ENCODE results near the gene CD200R1L.

Gene CD200R1L

GRCh38 chr3:112786002-112786590, 60.6 kb downstream of the CD200R1L start:
- Mint-ChIP-seq H3K9me3 (no peaks in the 10 kb centered on the region), H3K27ac (no peak overlapping the region), H3K27me3 (no peaks in the 10 kb centered on the region), H3K36me3 (no peaks in the 10 kb centered on the region), H3K4me1 (peaks cover under 1% of the 10 kb centered on the region), H3K4me3 (no peak overlapping the region)
- no peak for ATAC-seq

GRCh38 chr3:112785321-112786001, 61.2 kb downstream of the CD200R1L start:
- Mint-ChIP-seq H3K9me3 (no peaks in the 10 kb centered on the region), H3K27me3 (no peaks in the 10 kb centered on the region), H3K27ac (no peak overlapping the region), H3K4me1 (peaks cover 7% of the 10 kb centered on the region), H3K36me3 (no peaks in the 10 kb centered on the region), H3K4me3 (no peak overlapping the region)
- no peak for ATAC-seq

GRCh38 chr3:112782491-112782890, 64.2 kb downstream of the CD200R1L start:
- Mint-ChIP-seq H3K4me1 (peaks cover 20% of the 10 kb centered on the region), H3K27me3 (no peaks in the 10 kb centered on the region), H3K36me3 (no peaks in the 10 kb centered on the region), H3K9me3 (no peaks in the 10 kb centered on the region), H3K4me3 (no peak overlapping the region), H3K27ac (no peak overlapping the region)
- no peak for ATAC-seq

DNA sequence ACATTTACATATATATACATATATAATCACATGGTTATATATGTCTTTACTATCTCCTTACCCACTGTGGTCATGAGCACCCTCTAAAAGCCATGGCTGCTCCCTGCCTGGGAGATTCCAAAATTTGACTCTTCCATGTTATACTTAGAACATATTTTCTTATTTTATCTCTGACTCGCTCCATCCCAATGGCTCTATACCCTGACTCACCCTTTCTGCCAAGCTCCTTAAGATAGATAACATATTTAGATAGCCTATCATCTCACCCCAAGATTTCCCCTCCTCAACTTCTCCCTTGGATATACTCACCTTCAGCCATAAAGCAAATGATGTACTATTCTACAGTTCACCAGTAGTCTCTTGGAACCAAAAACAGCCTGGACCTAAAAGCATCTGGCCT, 65.1 kb downstream of the CD200R1L start:
- H3K27ac Mint-ChIP-seq = no peak overlapping the region
- ATAC-seq = no peak

DNA sequence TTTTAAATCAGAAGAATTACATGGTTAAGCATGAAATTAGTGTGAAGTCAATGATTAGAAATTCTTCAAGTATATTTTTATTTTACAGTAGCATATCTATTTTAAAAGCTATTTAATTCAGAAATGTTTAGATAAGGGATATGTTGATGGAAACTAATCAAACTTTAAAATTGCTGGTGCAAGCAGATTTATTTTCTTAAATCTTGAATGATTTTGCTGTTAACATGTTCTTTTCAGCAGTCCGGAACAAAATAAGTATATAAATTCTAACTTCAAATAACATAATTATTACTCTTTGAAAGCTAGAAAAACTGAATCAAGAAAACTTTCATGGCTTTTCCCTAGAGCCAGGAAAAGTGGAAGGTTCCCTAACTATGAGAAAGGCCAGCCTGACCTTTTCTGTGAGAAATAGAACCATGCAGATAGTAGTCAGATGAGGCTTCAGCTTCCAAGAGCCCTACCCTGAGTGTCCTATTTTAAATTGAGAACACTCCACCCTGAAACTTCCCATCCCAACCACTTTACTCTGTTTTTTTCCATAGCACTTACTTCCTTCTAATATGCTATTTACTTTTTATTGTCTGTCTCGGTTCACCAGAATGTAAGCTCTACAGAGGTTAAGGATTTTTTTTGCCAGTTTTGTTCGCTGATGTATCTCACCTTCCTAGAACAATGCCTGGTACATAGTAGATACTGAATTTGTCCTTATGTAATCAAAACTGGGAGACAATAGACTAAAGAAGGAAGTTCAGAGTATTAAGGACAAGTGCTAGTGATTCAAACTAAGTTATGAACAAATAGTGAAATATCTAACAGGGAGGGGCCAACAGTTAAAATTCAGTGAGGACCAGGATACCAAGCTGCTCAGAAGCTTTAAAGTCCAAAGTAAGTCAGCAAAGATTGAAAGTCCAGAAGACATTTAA, 66.8 kb downstream of the CD200R1L start:
- Mint-ChIP-seq H3K9me3 (no peaks in the 10 kb centered on the region), H3K4me1 (peaks cover 31% of the 10 kb centered on the region), H3K27ac (no peak overlapping the region), H3K27me3 (no peaks in the 10 kb centered on the region), H3K4me3 (no peak overlapping the region), H3K36me3 (no peaks in the 10 kb centered on the region)
- no peak for ATAC-seq

More for the DNA sequence above, 65.1 kb downstream of the CD200R1L start:
- Mint-ChIP-seq H3K4me3 (no peak overlapping the region), H3K4me1 (peaks cover 20% of the 10 kb centered on the region), H3K9me3 (no peaks in the 10 kb centered on the region), H3K27me3 (no peaks in the 10 kb centered on the region), H3K36me3 (no peaks in the 10 kb centered on the region)

GRCh38 chr3:112779011-112779410, 67.7 kb downstream of the CD200R1L start:
- no peaks in the 10 kb centered on the region for H3K27me3 Mint-ChIP-seq
- ATAC-seq = no peak
- no peaks in the 10 kb centered on the region for H3K9me3 Mint-ChIP-seq
- H3K4me1 Mint-ChIP-seq = peaks cover 39% of the 10 kb centered on the region
- no peak overlapping the region for H3K27ac Mint-ChIP-seq
- no peaks in the 10 kb centered on the region for H3K36me3 Mint-ChIP-seq
- no peak overlapping the region for H3K4me3 Mint-ChIP-seq

DNA sequence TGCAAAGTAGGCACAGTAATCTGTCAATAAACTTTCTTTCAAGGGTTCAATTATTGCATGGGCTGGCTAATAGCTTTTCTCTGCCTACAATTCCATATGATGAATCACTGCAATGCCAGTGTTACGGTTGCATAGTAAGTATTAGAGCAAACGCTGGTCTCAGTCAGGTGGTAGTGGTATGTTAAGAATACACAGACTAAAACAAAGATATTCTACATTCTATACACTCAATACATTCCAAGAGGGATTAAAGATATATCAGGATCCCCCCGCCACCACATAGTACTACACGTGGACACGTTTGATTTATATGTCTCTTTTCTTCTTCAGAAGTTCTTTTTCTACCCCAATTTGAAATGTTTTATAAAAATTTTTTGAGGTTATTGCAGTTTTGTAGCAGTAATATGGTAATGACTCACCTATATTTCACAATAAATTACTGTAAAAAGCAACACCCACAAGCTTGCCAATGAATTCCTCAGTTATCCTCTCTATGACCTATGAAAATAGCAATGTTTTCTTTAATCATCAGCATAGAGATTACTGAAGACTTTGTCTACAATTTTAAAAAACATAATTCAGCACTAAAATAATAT, 68.2 kb downstream of the CD200R1L start:
- no peaks in the 10 kb centered on the region for H3K36me3 Mint-ChIP-seq
- H3K4me1 Mint-ChIP-seq = peaks cover 44% of the 10 kb centered on the region
- H3K4me3 Mint-ChIP-seq = no peak overlapping the region
- no peaks in the 10 kb centered on the region for H3K27me3 Mint-ChIP-seq
- no peak overlapping the region for H3K27ac Mint-ChIP-seq
- ATAC-seq = no peak
- H3K9me3 Mint-ChIP-seq = no peaks in the 10 kb centered on the region

GRCh38 chr3:112777811-112778210, 68.9 kb downstream of the CD200R1L start:
- Mint-ChIP-seq H3K27me3 (no peaks in the 10 kb centered on the region), H3K4me3 (no peak overlapping the region), H3K36me3 (no peaks in the 10 kb centered on the region), H3K27ac (no peak overlapping the region), H3K4me1 (peaks cover 44% of the 10 kb centered on the region), H3K9me3 (no peaks in the 10 kb centered on the region)
- no peak for ATAC-seq

DNA sequence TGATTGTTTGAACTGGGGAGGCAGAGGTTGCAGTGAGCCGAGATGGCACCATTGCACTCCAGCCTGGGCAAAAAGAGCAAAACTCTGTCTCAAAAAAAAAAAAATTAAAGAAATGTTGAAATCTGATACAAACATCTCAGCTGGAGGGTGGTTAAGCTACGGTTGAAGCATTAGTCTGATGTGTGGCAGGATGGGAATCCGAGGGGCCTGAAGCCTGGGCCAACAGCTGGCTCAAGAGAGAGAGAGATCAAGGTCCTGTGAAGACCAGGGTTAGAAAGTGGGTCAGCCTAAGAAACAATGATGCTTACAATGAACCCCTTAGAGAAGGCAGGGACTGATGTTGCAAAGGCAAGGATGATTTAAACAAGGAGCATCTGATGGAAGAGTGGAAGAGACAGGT, 69.8 kb downstream of the CD200R1L start:
- Mint-ChIP-seq H3K4me3 (no peak overlapping the region), H3K27ac (no peak overlapping the region), H3K9me3 (no peaks in the 10 kb centered on the region), H3K27me3 (no peaks in the 10 kb centered on the region), H3K4me1 (peaks cover 50% of the 10 kb centered on the region), H3K36me3 (no peaks in the 10 kb centered on the region)
- ATAC-seq = no peak

- Mint-ChIP-seq H3K4me1 (peaks cover 51% of the 10 kb centered on the region), H3K9me3 (no peaks in the 10 kb centered on the region), H3K36me3 (no peaks in the 10 kb centered on the region), H3K4me3 (no peak overlapping the region), H3K27ac (no peak overlapping the region), H3K27me3 (no peaks in the 10 kb centered on the region)
- ATAC-seq = peak; percentile 77
Observed at GRCh38 chr3:112776000-112776399, 70.7 kb downstream of the CD200R1L start.

GRCh38 chr3:112775011-112775742, 71.5 kb downstream of the CD200R1L start:
- Mint-ChIP-seq H3K4me1 (peaks cover 50% of the 10 kb centered on the region), H3K9me3 (no peaks in the 10 kb centered on the region), H3K27ac (no peak overlapping the region), H3K27me3 (no peaks in the 10 kb centered on the region), H3K4me3 (no peak overlapping the region), H3K36me3 (no peaks in the 10 kb centered on the region)
- no peak for ATAC-seq

GRCh38 chr3:112774293-112774926, 72.3 kb downstream of the CD200R1L start:
- ATAC-seq = no peak
- Mint-ChIP-seq H3K4me3 (no peak overlapping the region), H3K36me3 (no peaks in the 10 kb centered on the region), H3K9me3 (no peaks in the 10 kb centered on the region), H3K4me1 (peaks cover 48% of the 10 kb centered on the region), H3K27ac (peak overlapping the region; percentile 31), H3K27me3 (no peaks in the 10 kb centered on the region)

GRCh38 chr3:112773864-112774263, 72.8 kb downstream of the CD200R1L start:
- Mint-ChIP-seq H3K9me3 (no peaks in the 10 kb centered on the region), H3K36me3 (no peaks in the 10 kb centered on the region), H3K27ac (peak overlapping the region; percentile 31), H3K4me1 (peaks cover 48% of the 10 kb centered on the region), H3K4me3 (peak overlapping the region; percentile 10), H3K27me3 (no peaks in the 10 kb centered on the region)
- peak; percentile 84 for ATAC-seq

GRCh38 chr3:112770951-112771350, 75.7 kb downstream of the CD200R1L start:
- Mint-ChIP-seq H3K27ac (peak overlapping the region; percentile 59), H3K9me3 (no peaks in the 10 kb centered on the region), H3K36me3 (no peaks in the 10 kb centered on the region), H3K4me3 (no peak overlapping the region), H3K4me1 (peaks cover 60% of the 10 kb centered on the region), H3K27me3 (no peaks in the 10 kb centered on the region)
- no peak for ATAC-seq

Data from stimulated activated memory B cell treated with anti-CD40 and anti-IgM and Interleukin-4, amounts not matched to agents 10 μg/mL and 1 μg/mL and 100 μg/mL, for 72 hours (primary cell).